DND-41 (cell line): ENCODE measurements around the gene WIPF3.

ENCODE experiments used
- EZH2 ChIP-seq: IDR thresholded peaks from 3 replicates; pipeline ENCODE4 v1.6.1; 2012; ENCODE audit warnings: borderline replicate concordance, low read depth, mild to moderate bottlenecking, moderate library complexity, low read length, inconsistent platforms; ENCODE audit not compliant: severe bottlenecking
- TF ChIP-seq, protein P1 (sequence below): IDR thresholded peaks from 2 replicates; pipeline ENCODE4 v1.5.1; 2012; ENCODE audit warnings: borderline replicate concordance, low read length, moderate library complexity, mild to moderate bottlenecking; ENCODE audit not compliant: poor library complexity, severe bottlenecking; ENCODE audit errors: extremely low read depth

DNA sequence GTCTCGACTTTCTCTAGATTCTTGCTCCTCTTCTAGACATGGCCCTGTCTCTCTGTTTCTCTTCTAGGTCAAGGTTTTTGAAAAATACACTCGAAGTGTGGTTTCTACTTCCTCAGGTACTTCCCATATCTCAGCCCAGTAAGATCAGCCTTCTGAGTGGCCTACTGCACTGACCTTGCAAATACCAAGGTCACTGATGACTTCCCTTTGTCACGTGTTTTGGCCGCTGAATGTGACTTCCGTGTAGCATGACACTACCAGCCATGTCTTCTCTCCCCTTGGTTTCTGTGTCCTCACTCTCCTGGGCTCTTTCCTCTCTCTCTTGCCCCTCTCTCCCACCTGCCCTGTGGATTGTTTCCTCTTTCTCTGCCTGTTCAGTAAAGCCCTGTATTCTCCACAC is 7.9 kb upstream of the WIPF3 start:
- TF ChIP-seq, protein P1, sequence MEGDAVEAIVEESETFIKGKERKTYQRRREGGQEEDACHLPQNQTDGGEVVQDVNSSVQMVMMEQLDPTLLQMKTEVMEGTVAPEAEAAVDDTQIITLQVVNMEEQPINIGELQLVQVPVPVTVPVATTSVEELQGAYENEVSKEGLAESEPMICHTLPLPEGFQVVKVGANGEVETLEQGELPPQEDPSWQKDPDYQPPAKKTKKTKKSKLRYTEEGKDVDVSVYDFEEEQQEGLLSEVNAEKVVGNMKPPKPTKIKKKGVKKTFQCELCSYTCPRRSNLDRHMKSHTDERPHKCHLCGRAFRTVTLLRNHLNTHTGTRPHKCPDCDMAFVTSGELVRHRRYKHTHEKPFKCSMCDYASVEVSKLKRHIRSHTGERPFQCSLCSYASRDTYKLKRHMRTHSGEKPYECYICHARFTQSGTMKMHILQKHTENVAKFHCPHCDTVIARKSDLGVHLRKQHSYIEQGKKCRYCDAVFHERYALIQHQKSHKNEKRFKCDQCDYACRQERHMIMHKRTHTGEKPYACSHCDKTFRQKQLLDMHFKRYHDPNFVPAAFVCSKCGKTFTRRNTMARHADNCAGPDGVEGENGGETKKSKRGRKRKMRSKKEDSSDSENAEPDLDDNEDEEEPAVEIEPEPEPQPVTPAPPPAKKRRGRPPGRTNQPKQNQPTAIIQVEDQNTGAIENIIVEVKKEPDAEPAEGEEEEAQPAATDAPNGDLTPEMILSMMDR = no peak
- no peak for TF ChIP-seq EZH2
